ENCODE data around the gene LRCH4. TPM values are rescaled to one million over a fixed set of nuclear protein-coding genes. Genes with fewer than 3 reads are reported as not detected.
"Not testable (repeated sequence)": the region's sequence is repeated elsewhere in the genome, so short reads cannot be mapped to it uniquely, and the experiment has no call there.

LRCH4 gene
- total RNA-seq, 1 experiment from 2014 or later, result 66.4 TPM

DNA sequence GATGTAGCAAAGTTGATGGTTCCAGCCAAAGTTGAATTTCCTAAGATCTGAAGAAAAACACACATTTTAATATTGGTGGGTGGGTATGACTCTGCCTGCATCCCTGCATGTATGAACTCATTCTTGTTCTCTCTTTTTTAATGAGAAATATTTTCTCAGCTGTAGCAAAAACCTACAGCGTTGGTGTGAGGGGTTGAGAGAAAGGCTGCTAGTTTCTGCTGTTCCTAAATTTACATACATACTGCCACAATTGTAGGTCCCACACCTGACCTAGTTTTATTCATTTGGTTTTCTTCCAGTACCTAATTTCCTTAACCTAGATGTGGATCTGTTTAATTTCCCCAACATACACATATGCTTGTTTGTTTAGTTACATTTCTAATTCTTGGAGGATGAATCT, 42.3 kb downstream of the LRCH4 start:
- Histone ChIP-seq H3K4me3 (ENCODE audit: low read depth in 2 of 2, low read length in 2 of 2) (peak overlapping the region in 1 of 2 experiments; percentile 24; a peak in 2 of 4 replicates), H3K27ac (ENCODE audit: low read length) (peak overlapping the region; percentile 98), H3K27me3 (ENCODE audit: control insufficient read depth, insufficient read depth, low read length) (no peaks in the 10 kb centered on the region), H3K36me3 (ENCODE audit: control insufficient read depth, insufficient read depth, low read length) (no peaks in the 10 kb centered on the region), H3K4me1 (ENCODE audit: control insufficient read depth, insufficient read depth, low read length) (peaks cover 58% of the 10 kb centered on the region), H3K9me3 (ENCODE audit: control insufficient read depth, insufficient read depth, low read depth, low read length) (no peaks in the 10 kb centered on the region)
- POLR2A ChIA-PET, result interaction anchor here (0.7 to 0.8 kb wide), 2 partner anchors 11 to 147 kb away, joined by 5 to 11 read pairs; no protein-coding TSS in a partner anchor
- in situ Hi-C loops (cut with HindIII; ENCODE audit: low pct_unique_long_range_greater_than_20kb, low sequenced_read_pairs), result no loop called here
- BruUV-seq (replicated peaks), result no TSS peak
- no peak for DNase-seq (ENCODE audit: low read depth, low spot score)
- TF ChIP-seq, protein P1, sequence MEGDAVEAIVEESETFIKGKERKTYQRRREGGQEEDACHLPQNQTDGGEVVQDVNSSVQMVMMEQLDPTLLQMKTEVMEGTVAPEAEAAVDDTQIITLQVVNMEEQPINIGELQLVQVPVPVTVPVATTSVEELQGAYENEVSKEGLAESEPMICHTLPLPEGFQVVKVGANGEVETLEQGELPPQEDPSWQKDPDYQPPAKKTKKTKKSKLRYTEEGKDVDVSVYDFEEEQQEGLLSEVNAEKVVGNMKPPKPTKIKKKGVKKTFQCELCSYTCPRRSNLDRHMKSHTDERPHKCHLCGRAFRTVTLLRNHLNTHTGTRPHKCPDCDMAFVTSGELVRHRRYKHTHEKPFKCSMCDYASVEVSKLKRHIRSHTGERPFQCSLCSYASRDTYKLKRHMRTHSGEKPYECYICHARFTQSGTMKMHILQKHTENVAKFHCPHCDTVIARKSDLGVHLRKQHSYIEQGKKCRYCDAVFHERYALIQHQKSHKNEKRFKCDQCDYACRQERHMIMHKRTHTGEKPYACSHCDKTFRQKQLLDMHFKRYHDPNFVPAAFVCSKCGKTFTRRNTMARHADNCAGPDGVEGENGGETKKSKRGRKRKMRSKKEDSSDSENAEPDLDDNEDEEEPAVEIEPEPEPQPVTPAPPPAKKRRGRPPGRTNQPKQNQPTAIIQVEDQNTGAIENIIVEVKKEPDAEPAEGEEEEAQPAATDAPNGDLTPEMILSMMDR (IDR thresholded peaks at IDR 0.05), result no peak
- TF ChIP-seq TCF7L2 (IDR thresholded peaks at IDR 0.05; ENCODE audit: low read depth, low read length), result no peak
- TF ChIP-seq REST (IDR thresholded peaks at IDR 0.05; ENCODE audit: insufficient read depth in 1 of 2, low read depth in 2 of 2, low read length in 1 of 2), result no peak
- TF ChIP-seq SIN3A (IDR thresholded peaks at IDR 0.05; ENCODE audit: borderline replicate concordance, insufficient read depth, low read depth, low read length), result no peak
- TF ChIP-seq POLR2AphosphoS5 (IDR thresholded peaks at IDR 0.05; ENCODE audit: low read depth, low read length), result no peak
- CTCF ChIA-PET, result no interaction called here
- intact Hi-C loops (cut with micrococcal nuclease; ENCODE audit: unreplicated experiment), result no loop called here
- ATAC-seq, result no peak

DNA sequence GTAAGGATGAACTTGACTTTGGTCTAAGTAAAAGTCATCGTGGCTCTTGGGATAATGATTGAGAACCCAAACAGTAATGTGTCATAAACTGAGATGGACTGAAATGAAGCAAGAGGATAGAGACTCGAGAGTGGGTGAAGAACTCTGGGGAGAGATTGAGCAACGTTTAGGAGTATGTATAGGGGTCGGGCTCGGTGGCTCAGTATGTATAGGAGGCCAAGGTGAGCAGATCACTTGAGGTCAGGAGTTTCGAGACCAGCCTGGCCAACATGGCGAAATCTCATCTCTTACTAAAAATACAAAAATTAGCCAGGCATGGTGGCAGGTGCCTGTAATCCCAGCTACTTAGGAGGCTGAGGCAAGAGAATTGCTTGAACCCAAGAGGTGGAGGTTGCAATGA, 44.6 kb downstream of the LRCH4 start:
- POLR2A ChIA-PET; H3K36me3 ChIP-seq (ENCODE audit: control insufficient read depth, insufficient read depth, low read length); DNase-seq (ENCODE audit: low read depth, low spot score); intact Hi-C loops (cut with micrococcal nuclease; ENCODE audit: unreplicated experiment); H3K27me3 ChIP-seq (ENCODE audit: control insufficient read depth, insufficient read depth, low read length); in situ Hi-C loops (cut with HindIII; ENCODE audit: low pct_unique_long_range_greater_than_20kb, low sequenced_read_pairs); ATAC-seq; BruUV-seq (replicated peaks); H3K9me3 ChIP-seq (ENCODE audit: control insufficient read depth, insufficient read depth, low read depth, low read length): not testable (repeated sequence)
- peak overlapping the region; percentile 98 for H3K27ac ChIP-seq (ENCODE audit: low read length)
- CTCF ChIA-PET, result interaction anchor here (1.4 kb wide), 1 partner anchor 18 kb away, joined by 3 read pairs; no protein-coding TSS in a partner anchor
- peak overlapping the region in 1 of 2 experiments; percentile 24; a peak in 3 of 4 replicates for H3K4me3 ChIP-seq (ENCODE audit: low read depth in 2 of 2, low read length in 2 of 2)
- H3K4me1 ChIP-seq (ENCODE audit: control insufficient read depth, insufficient read depth, low read length), result peaks cover 43% of the 10 kb centered on the region

GRCh38 chr7:100540073-100540723, 45.7 kb downstream of the LRCH4 start:
- no peak for ATAC-seq
- TF ChIP-seq POLR2AphosphoS5 (IDR thresholded peaks at IDR 0.05; ENCODE audit: low read depth, low read length) (no peak), REST (IDR thresholded peaks at IDR 0.05; ENCODE audit: insufficient read depth in 1 of 2, low read depth in 2 of 2, low read length in 1 of 2) (no peak), TCF7L2 (IDR thresholded peaks at IDR 0.05; ENCODE audit: low read depth, low read length) (no peak), SIN3A (IDR thresholded peaks at IDR 0.05; ENCODE audit: borderline replicate concordance, insufficient read depth, low read depth, low read length) (no peak)
- TF ChIP-seq, protein P1 (IDR thresholded peaks at IDR 0.05), result no peak
- TSS peak; percentile 84 for BruUV-seq (replicated peaks)
- no peak for DNase-seq (ENCODE audit: low read depth, low spot score)
- intact Hi-C loops (cut with micrococcal nuclease; ENCODE audit: unreplicated experiment) (no loop called here), in situ Hi-C loops (cut with HindIII; ENCODE audit: low pct_unique_long_range_greater_than_20kb, low sequenced_read_pairs) (no loop called here)
- POLR2A ChIA-PET, result interaction anchor here (0.6 to 0.7 kb wide), 2 partner anchors 183 to 253 kb away, joined by 8 to 14 read pairs; no protein-coding TSS in a partner anchor
- H3K4me3 ChIP-seq (ENCODE audit: low read depth in 2 of 2, low read length in 2 of 2), result peak overlapping the region; percentile 70 to 71
- H3K36me3 ChIP-seq (ENCODE audit: control insufficient read depth, insufficient read depth, low read length), result no peaks in the 10 kb centered on the region
- H3K27ac ChIP-seq (ENCODE audit: low read length), result peak overlapping the region; percentile 37
- no peaks in the 10 kb centered on the region for H3K9me3 ChIP-seq (ENCODE audit: control insufficient read depth, insufficient read depth, low read depth, low read length)
- CTCF ChIA-PET, result interaction anchor here (0.6 kb wide), 2 partner anchors 63 to 1051 kb away, joined by 3 to 4 read pairs; no protein-coding TSS in a partner anchor
- peaks cover 32% of the 10 kb centered on the region for H3K4me1 ChIP-seq (ENCODE audit: control insufficient read depth, insufficient read depth, low read length)
- no peaks in the 10 kb centered on the region for H3K27me3 ChIP-seq (ENCODE audit: control insufficient read depth, insufficient read depth, low read length)
